ENCODE data around the gene ARHGEF18.

The ARHGEF18 gene

DNA sequence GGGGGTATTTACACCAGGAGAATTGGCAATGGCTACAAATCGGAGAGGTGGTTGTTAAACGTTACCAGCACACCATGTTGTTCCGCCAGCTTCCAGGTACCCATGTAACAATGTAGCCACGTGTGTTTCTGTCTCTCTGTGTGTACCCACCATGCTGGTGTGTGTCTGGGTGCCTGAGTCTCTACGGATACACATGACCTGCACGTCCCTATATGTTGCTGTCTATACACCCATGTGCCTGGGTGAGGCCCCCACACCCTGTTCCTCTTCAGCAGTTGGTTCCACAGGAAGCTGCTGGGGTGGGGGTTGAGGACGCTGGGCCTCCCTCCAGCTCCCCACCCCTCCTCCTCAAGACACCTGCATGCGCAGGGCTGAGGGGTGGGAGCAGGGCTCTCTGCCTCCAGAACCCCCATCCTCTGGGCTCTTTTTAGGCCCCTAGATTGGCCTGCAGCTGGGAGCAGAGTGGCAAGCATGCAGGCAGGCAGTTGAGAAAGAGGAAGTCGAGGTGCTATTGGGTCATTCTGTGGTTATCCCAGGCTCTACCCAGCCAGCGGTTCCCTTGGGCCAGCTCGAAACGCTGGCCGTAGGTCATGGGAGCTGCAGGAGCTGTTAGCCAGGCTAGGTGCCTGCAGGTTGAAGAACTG, at the start of gene ARHGEF18:
TSS of gene ARHGEF18 (plus strand) at position 351 of the 644 bp plus-strand sequence. CDS start 13,954 bp downstream, outside the sequence.
- TF ChIP-seq, protein P1, sequence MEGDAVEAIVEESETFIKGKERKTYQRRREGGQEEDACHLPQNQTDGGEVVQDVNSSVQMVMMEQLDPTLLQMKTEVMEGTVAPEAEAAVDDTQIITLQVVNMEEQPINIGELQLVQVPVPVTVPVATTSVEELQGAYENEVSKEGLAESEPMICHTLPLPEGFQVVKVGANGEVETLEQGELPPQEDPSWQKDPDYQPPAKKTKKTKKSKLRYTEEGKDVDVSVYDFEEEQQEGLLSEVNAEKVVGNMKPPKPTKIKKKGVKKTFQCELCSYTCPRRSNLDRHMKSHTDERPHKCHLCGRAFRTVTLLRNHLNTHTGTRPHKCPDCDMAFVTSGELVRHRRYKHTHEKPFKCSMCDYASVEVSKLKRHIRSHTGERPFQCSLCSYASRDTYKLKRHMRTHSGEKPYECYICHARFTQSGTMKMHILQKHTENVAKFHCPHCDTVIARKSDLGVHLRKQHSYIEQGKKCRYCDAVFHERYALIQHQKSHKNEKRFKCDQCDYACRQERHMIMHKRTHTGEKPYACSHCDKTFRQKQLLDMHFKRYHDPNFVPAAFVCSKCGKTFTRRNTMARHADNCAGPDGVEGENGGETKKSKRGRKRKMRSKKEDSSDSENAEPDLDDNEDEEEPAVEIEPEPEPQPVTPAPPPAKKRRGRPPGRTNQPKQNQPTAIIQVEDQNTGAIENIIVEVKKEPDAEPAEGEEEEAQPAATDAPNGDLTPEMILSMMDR (IDR thresholded peaks at IDR 0.05), result no peak
- Histone ChIP-seq H3K4me2 (ENCODE audit: low read length) (no peak within 1 kb of the TSS), H3K9me3 (ENCODE audit: control insufficient read depth, low read length) (no peaks in the 10 kb centered on the region), H3K4me3 (ENCODE audit: low read depth, low read length) (no peak within 1 kb of the TSS), H3K79me2 (no peaks in the 10 kb centered on the region), H3K27ac (no peak within 1 kb of the TSS), H3K36me3 (ENCODE audit: control insufficient read depth, insufficient read depth, low read length) (no peaks in the 10 kb centered on the region), H3K27me3 (ENCODE audit: control insufficient read depth, insufficient read depth, low read length) (no peaks in the 10 kb centered on the region), H3K9ac (no peak within 1 kb of the TSS), H2AFZ (no peak within 1 kb of the TSS), H3K4me1 (no peaks in the 10 kb centered on the region)

DNA sequence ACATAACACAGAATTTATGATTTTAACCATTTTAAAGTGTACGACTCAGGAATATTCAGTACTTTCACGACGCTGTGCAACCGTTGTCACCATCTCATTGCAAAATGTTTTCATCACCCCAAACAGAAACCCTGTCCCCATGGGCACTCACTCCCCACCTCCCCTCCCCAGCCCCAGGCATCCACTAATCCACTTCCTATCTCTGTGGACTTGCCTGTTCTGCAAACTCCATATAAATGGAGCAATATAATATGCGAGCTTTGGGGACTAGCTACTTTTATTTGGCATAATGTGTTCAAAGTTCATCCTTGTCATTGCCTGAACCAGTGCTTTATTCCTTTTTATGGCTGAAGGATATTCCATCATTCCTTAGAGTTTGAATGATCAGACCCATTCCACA, 47.2 kb upstream of the ARHGEF18 start:
- H3K9me3 ChIP-seq (ENCODE audit: control insufficient read depth, low read length), result no peaks in the 10 kb centered on the region
- no peaks in the 10 kb centered on the region for H3K79me2 ChIP-seq
- TF ChIP-seq, protein P1 (IDR thresholded peaks at IDR 0.05), result no peak
- no peak overlapping the region for H3K27ac ChIP-seq
- no peaks in the 10 kb centered on the region for H3K4me1 ChIP-seq
- no peak overlapping the region for H2AFZ ChIP-seq
- H3K9ac ChIP-seq, result no peak overlapping the region
- no peaks in the 10 kb centered on the region for H3K36me3 ChIP-seq (ENCODE audit: control insufficient read depth, insufficient read depth, low read length)
- H3K27me3 ChIP-seq (ENCODE audit: control insufficient read depth, insufficient read depth, low read length), result no peaks in the 10 kb centered on the region
- H3K4me3 ChIP-seq (ENCODE audit: low read depth, low read length), result no peak overlapping the region
- H3K4me2 ChIP-seq (ENCODE audit: low read length), result no peak overlapping the region

DNA sequence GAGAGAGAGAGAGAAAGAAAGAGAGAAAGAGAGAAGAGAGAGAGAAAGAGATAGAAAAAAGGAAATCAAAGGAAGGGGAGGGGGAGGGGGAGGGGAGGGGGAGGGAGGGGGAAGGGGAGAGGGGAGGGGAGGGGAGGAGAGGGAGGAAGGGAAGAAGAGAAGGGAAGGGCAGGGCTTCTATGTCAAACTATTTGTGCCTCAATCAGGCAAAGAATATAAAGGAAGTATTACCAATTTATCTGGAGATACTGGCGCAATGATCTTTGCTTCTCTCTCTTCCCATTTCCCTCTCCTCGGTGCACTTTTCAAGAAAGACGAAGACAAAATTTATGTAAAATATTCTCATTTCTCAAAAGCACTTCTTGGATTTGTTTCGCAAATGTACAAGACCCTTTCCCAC, 45.3 kb upstream of the ARHGEF18 start:
- no peaks in the 10 kb centered on the region for H3K4me1 ChIP-seq

DNA sequence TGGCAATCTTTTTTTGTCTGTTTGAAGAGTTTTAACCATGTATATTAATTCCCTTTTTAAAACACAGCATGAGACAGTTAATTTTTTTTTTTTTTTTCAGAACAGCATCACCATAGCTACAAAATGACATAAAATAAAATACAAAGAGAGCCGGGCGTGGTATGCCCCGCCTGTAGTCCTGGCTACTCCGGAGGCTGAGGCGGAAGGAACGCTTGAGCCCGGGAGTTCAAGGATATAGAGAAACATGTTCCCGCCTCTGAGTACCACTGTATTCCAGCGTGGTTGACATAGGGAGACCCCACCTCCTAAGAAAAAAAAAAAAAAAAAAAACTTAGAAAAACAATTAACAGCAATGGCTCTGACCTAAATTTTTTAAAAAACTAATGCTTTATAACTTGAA, 44.5 kb upstream of the ARHGEF18 start:
- Histone ChIP-seq H3K4me2 (ENCODE audit: low read length) (no peak overlapping the region), H3K36me3 (ENCODE audit: control insufficient read depth, insufficient read depth, low read length) (no peaks in the 10 kb centered on the region), H3K9ac (no peak overlapping the region), H3K27ac (no peak overlapping the region), H3K79me2 (no peaks in the 10 kb centered on the region), H3K9me3 (ENCODE audit: control insufficient read depth, low read length) (no peaks in the 10 kb centered on the region), H3K4me1 (no peaks in the 10 kb centered on the region), H3K4me3 (ENCODE audit: low read depth, low read length) (no peak overlapping the region), H2AFZ (no peak overlapping the region), H3K27me3 (ENCODE audit: control insufficient read depth, insufficient read depth, low read length) (no peaks in the 10 kb centered on the region)
- TF ChIP-seq, protein P1 (IDR thresholded peaks at IDR 0.05), result no peak

More for the DNA sequence above, 45.3 kb upstream of the ARHGEF18 start:
- TF ChIP-seq, protein P1 (IDR thresholded peaks at IDR 0.05), result no peak
- Histone ChIP-seq H3K27ac (no peak overlapping the region), H3K27me3 (ENCODE audit: control insufficient read depth, insufficient read depth, low read length) (no peaks in the 10 kb centered on the region), H3K9ac (no peak overlapping the region), H2AFZ (no peak overlapping the region), H3K4me3 (ENCODE audit: low read depth, low read length) (no peak overlapping the region), H3K9me3 (ENCODE audit: control insufficient read depth, low read length) (no peaks in the 10 kb centered on the region), H3K4me2 (ENCODE audit: low read length) (no peak overlapping the region), H3K36me3 (ENCODE audit: control insufficient read depth, insufficient read depth, low read length) (no peaks in the 10 kb centered on the region), H3K79me2 (no peaks in the 10 kb centered on the region)

Measured in parathyroid adenoma (tissue), 2 donors.